Pancreas (tissue), 10 donors: ENCODE measurements around the gene CDH12. TPM values are rescaled to one million over a fixed set of nuclear protein-coding genes. Genes with fewer than 3 reads are reported as not detected.

ENCODE experiments used
- ATAC-seq, 4 donors: fragments of 200-7000 bp; cut with Tn5 transposase; one replicate each; pipeline versions ENCODE4 v1.8.0 to v1.9.1; 2020; ENCODE audit warnings: mild to moderate bottlenecking in 4 of 4, moderate library complexity in 4 of 4
- DNase-seq, 6 donors: peaks; one replicate each; pipeline ENCODE4 v3.0.0-alpha.2; 2020
- FAIRE-seq: peaks from 2 replicates; lab custom pipeline; 2012; peaks lifted over from hg19 to GRCh38; lab: Jason Lieb, UNC
- H3K27ac ChIP-seq, 4 donors: fragments of 200-600 bp; sonication (generic); 1 replicate in 3 of 4; 2 replicates in 1 of 4; pipeline versions ENCODE4 v1.5.0 to v1.8.0; 2020
- H3K27me3 ChIP-seq, 4 donors: fragments of 200-600 bp; one replicate each; pipeline ENCODE4 v1.8.0; 2021
- H3K36me3 ChIP-seq, 3 donors: fragments of 200-600 bp; sonication (generic) in 1 of 3; one replicate each; pipeline versions ENCODE4 v1.5.0 to v1.8.0; 2020 to 2021
- H3K4me1 ChIP-seq, 3 donors: fragments of 200-600 bp; one replicate each; pipeline ENCODE4 v1.8.0; 2021
- H3K4me3 ChIP-seq, 4 donors: fragments of 200-600 bp; sonication (generic) in 2 of 4; one replicate each; pipeline versions ENCODE4 v1.5.0 to v1.8.0; 2020 to 2021
- H3K9me3 ChIP-seq, 4 donors: fragments of 200-600 bp; one replicate each; pipeline ENCODE4 v1.8.0; 2021
- CTCF ChIP-seq, 4 donors: fragments of 200-600 bp; sonication (generic) in 3 of 4; IDR thresholded peaks; one replicate each; pipeline versions ENCODE4 v1.5.0 to v1.8.0; 2021; ENCODE audit warnings: antibody characterized with exemption in 4 of 4
- WGBS, 2 donors: extraction: QIAGEN DNeasy Blood & Tissue Kit; methylation state at CpG; one replicate each; pipeline ENCODE4 v1.1.7; 2013; 5-methylcytosine and 5-hydroxymethylcytosine counted together
- intact Hi-C, 3 donors: fragments of 100-400 bp; cut with DNase I; formaldehyde crosslinking; loops; one replicate each; pipeline versions ENCODE4 v1.11.1 to v1.14.2; 2022
- polyA plus RNA-seq, 2 donors: library from polyadenylated mRNA; stranded (reverse); fragments of 200-250 nt; gene quantifications; one replicate each; pipeline ENCODE4 v1.2.3, GENCODE V29; 2013
- total RNA-seq, 6 donors: library from RNA; stranded (reverse); fragmentation: NEBNext Ultra II Directional in 4 of 6; extraction: Animal tissue kit (Norgen Biotek cat#: 25700) in 4 of 6; gene quantifications; one replicate each; pipeline versions ENCODE4 v1.2.1 to v1.2.4, GENCODE V29; 2021 to 2023
- donor health status: healthy with polysubstance abuse.
- donor health status: DM: no; HTN: no; CAD: no; lungs with moderate emphysema.
- donor health status: DM: no; HTN: no; CAD: no.
- donor health status: control.
- donor health status: control.
- donor health status: Bipolar disorder and iron deficiency.
- donor health status: DM: yes; HTN: yes; CAD: no.
- donor health status: DM: no; HTN: no; CAD: no.
- donor health status: DM: no; HTN: no; CAD: no.
- donor health status: DM: yes; HTN: yes; CAD: no.

CDH12 gene
- total and polyA plus RNA-seq, 8 donors, result 0.12 to 0.31 (median 0.17) TPM; not detected in 4

- no peaks in the 10 kb centered on the region for H3K27me3 ChIP-seq
- no peaks in the 10 kb centered on the region for H3K9me3 ChIP-seq
- no peaks in the 10 kb centered on the region for H3K4me1 ChIP-seq
- H3K36me3 ChIP-seq, result no peaks in the 10 kb centered on the region
- H3K4me3 ChIP-seq, result no peak overlapping the region
- H3K27ac ChIP-seq, result no peak overlapping the region
- WGBS, 2 donors, result 61 to 65% methylated on average over 3 of the region's 3 CpGs
- no peak for TF ChIP-seq CTCF (IDR thresholded peaks at IDR 0.05)
- intact Hi-C loops, result no loop called here
- no peak for ATAC-seq
- peak in 1 of 6 donors; percentile 34 for DNase-seq
- no peak for FAIRE-seq
These were observed 247.7 kb downstream of the CDH12 start for GRCh38 chr5:22605473-22605872.

GRCh38 chr5:22604711-22605110 lies 248.4 kb downstream of the CDH12 start:
- H3K4me1 ChIP-seq, result no peaks in the 10 kb centered on the region
- no peak for ATAC-seq
- no peak overlapping the region for H3K4me3 ChIP-seq
- no peaks in the 10 kb centered on the region for H3K27me3 ChIP-seq
- DNase-seq, result no peak
- FAIRE-seq, result no peak
- no peak for TF ChIP-seq CTCF (IDR thresholded peaks at IDR 0.05)
- intact Hi-C loops, result no loop called here
- no peak overlapping the region for H3K27ac ChIP-seq
- no peaks in the 10 kb centered on the region for H3K36me3 ChIP-seq
- no peaks in the 10 kb centered on the region for H3K9me3 ChIP-seq

- intact Hi-C loops, result no loop called here
- Histone ChIP-seq H3K27ac (no peak overlapping the region), H3K9me3 (no peaks in the 10 kb centered on the region), H3K4me1 (no peaks in the 10 kb centered on the region), H3K27me3 (no peaks in the 10 kb centered on the region), H3K4me3 (no peak overlapping the region), H3K36me3 (no peaks in the 10 kb centered on the region)
- 43 to 65% methylated on average over 2 of the region's 2 CpGs for WGBS, 2 donors
- DNase-seq (no peak), FAIRE-seq (no peak), ATAC-seq (no peak)
- no peak for TF ChIP-seq CTCF (IDR thresholded peaks at IDR 0.05)
These were observed 254.3 kb downstream of the CDH12 start for GRCh38 chr5:22598796-22599195.

GRCh38 chr5:22596404-22596970 lies 256.7 kb downstream of the CDH12 start:
- Histone ChIP-seq H3K4me3 (no peak overlapping the region), H3K4me1 (no peaks in the 10 kb centered on the region), H3K36me3 (no peaks in the 10 kb centered on the region), H3K27me3 (no peaks in the 10 kb centered on the region), H3K9me3 (no peaks in the 10 kb centered on the region), H3K27ac (no peak overlapping the region)
- no peak for TF ChIP-seq CTCF (IDR thresholded peaks at IDR 0.05)
- DNase-seq (no peak), ATAC-seq (peak in 1 of 4 donors; percentile 35), FAIRE-seq (no peak)
- intact Hi-C loops, result no loop called here
- WGBS, 2 donors, result 47 to 65% methylated on average over 1 of the region's 1 CpG

GRCh38 chr5:22594491-22594890 lies 258.7 kb downstream of the CDH12 start:
- H3K4me3 ChIP-seq, result no peak overlapping the region
- WGBS, 2 donors, result 48 to 59% methylated on average over 2 of the region's 2 CpGs
- FAIRE-seq, result no peak
- H3K27ac ChIP-seq, result no peak overlapping the region
- H3K36me3 ChIP-seq, result no peaks in the 10 kb centered on the region
- ATAC-seq, result no peak
- no peaks in the 10 kb centered on the region for H3K4me1 ChIP-seq
- no peaks in the 10 kb centered on the region for H3K27me3 ChIP-seq
- intact Hi-C loops, result no loop called here
- DNase-seq, result no peak
- no peaks in the 10 kb centered on the region for H3K9me3 ChIP-seq
- TF ChIP-seq CTCF (IDR thresholded peaks at IDR 0.05), result no peak
